GM18511 (cell line): ENCODE measurements around the gene MYH10.
"Not testable (repeated sequence)": the region's sequence is repeated elsewhere in the genome, so short reads cannot be mapped to it uniquely, and the experiment has no call there.

ENCODE experiments used
- ATAC-seq: cut with Tn5 transposase; IDR thresholded peaks from one replicate; pipeline ENCODE4 v1.9.1; 2021; ENCODE audit warnings: mild to moderate bottlenecking, moderate library complexity; ENCODE audit not compliant: unreplicated experiment

The MYH10 gene

DNA sequence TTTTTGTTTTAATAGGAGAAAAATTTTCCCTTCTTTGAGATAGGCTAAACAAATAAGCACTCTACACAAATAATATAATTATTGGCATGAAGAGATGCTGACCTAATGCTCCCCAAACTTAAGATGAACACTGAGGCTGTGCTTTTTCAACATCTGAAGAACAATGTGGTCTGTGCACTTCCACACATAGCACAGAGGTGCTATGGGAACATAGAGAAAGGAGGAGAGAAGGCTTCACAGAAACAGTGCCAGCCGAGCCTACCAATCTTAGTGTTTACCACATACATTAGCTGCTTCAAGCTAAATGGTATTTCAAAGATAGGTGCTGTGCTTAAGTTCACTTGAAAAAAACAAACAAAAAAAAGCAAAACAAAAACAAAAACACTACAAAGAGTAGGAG lies 72.4 kb downstream of the MYH10 start:
- ATAC-seq, result no peak

DNA sequence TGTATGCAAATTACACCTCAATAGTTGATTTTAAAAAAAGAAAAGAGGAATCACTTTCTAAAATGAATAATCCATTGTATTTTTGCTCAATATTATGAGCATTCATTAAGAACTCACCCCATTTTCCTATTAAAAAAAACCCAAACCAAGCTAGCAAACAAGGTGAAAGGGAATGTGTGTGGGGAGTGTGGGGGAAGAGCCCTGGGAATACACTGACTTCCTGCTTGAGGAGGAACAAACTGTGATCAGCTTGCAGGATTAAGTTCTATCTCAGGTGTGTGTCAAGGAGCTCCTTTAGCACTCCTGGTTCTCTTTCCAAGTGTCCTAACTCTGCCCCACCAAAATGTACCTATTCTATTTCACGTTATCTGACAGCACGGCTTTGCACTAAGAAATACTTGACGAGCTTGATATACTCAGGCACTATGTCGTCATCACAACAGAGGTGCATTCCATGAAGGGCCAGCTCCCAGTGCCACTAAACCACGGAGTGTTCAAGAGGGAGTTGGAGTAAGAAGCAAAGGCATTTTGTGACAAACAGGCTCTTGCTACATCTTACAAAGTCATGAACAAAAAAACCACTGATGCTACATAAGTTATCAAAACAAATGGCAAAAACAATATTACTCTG lies 73.2 kb downstream of the MYH10 start:
- ATAC-seq, result no peak

- no peak for ATAC-seq
Observed at GRCh38 chr17:8556074-8556473, 74.5 kb downstream of the MYH10 start.

DNA sequence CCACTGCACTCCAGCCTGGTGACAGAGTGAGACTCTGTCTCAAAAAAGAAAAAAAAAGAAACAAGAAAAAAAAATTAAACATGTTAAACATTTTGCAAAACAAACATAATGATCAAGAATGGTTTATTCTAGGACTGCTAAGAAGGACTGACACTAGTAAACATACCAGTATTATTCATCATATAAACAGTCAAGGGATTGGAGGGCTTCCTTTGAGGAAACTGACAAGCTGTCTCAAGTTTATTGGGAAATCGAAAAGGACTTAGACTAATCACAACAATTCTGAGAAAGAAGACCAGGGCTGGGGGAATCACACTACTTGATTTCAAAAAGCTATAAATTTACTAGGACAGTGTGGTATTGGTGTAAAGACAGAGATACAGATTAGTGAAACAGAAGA lies 75.5 kb downstream of the MYH10 start:
- ATAC-seq, result no peak

GRCh38 chr17:8552577-8553320 lies 77.8 kb downstream of the MYH10 start:
- no peak for ATAC-seq

DNA sequence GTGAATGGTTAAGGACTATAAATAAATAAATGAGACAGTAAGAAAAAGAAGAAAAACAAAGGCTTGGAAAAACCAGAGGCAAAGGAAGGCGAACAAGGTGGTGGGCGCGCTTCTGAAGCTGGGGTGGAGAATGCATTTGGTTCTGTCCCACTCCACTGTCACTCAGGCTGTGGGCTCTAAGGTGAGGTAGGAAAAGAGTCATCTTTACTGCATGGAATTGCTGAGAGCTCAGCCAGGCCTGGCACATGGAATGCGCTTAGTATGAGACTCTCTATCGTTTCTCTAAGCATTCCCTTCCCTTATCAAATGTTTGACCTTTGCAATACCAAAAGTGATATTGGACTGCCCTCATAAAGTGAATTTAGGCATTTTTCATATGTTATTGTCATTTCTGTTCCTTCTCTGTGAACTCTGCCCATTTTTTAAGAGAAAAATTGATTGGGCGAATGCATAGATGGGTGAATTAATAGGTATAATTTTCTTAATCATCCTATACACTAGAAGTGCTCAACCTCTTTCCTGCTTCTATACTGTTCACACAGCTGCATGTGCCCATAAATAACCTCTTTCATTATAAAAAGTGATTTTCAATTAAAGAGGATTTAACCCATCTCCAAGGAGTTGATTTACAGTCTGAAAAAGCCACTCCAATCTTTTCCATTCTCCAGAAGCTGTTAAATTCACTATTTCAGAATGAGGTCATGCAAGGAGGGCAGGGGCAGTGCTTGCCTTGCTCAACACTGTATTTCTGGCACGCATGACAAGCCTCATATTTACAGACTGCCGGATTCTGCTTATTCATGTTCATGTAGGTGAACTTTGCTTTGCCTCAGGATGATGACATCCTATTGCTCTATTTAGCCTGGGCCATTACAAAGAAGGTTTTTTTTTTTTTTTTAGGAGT lies 87.7 kb downstream of the MYH10 start:
- no peak for ATAC-seq

- not testable (repeated sequence) for ATAC-seq
Observed at GRCh38 chr17:8539976-8540375, 90.5 kb downstream of the MYH10 start.

GRCh38 chr17:8537734-8538133 lies 92.8 kb downstream of the MYH10 start:
- no peak for ATAC-seq

GRCh38 chr17:8534498-8535188 lies 95.9 kb downstream of the MYH10 start:
- no peak for ATAC-seq

DNA sequence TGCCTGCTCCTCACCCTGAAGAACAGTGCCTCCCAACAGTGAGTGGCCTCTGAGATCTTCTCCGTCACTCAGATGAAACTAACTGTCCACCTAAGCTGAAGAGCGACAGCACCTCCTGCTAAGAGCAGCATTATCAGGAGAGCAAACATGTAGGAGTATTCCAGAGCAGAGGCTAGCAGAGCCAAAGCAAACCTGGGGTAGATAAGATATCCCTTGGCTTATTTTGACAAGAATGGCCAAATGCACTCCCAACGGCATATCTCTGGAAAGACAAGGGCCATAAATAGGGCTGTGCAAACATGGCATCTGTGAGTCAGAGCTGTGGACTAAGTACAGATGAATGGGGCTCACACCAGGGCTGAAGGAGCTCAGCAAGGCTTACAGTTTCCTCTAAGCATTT lies 98.5 kb downstream of the MYH10 start:
- no peak for ATAC-seq

- no peak for ATAC-seq
Observed at GRCh38 chr17:8522577-8522976, 107.9 kb downstream of the MYH10 start.

DNA sequence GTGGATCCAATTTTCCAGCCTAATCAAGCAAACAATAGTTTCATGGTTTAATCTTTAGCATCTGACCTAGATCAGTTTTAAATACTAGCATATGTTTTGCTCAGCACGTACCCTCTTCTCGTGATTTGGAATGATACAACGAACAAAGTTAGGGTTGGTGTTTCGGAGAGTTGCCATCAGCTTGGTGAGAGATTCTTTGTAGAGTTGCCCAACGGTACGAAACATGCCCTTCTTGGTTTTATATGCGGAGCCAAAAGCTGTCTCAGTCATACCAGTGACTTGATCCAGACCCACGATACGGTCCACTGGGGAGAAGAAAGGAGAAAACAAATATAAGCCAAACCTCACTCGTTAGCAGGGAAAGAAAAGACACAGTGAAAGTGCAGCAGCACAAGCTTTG lies 109.5 kb downstream of the MYH10 start:
- ATAC-seq, result no peak

DNA sequence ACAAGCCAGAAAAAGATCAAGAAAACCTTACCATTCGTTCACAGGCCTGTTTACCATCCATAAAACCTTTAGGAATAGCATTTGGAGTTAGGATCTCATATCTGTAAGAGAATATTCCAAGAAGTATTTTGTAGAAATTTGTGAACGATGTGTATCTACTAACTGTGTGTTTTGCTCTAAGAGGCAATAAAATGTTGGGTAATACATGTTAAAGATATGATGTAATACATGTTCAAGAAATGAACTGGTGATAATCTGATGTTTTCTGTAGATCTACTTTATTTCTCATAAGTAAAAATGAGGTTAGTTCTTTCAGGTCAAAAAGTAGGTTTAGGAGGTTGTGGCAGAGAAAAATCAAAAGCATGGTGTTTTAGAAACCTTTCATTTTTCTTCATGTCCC lies 111.7 kb downstream of the MYH10 start:
- no peak for ATAC-seq

- no peak for ATAC-seq
Observed at GRCh38 chr17:8518326-8518725, 112.2 kb downstream of the MYH10 start.

GRCh38 chr17:8514801-8515200 lies 115.7 kb downstream of the MYH10 start:
- ATAC-seq, result no peak

DNA sequence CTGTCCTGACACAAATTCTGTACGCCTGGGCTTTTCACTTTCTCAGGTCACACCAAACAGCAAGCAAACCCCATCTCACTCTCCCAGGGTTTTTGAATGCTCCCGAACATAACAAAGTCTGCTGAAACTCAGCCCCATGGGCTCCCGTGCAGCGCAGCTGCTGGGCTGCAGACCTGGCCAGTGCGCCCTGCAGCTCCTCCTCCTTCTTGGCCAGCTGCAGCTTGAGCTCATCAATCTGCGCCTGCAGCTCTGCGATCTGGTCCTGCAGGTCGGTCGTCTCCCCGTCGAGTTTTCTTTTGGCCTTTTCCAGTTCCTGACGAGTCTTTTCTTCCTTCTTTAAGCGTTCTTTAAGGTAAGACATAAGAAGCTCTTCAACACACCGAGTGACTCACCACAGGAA lies 124.4 kb downstream of the MYH10 start:
- ATAC-seq, result no peak

GRCh38 chr17:8504460-8505207 lies 125.9 kb downstream of the MYH10 start:
- ATAC-seq, result no peak

DNA sequence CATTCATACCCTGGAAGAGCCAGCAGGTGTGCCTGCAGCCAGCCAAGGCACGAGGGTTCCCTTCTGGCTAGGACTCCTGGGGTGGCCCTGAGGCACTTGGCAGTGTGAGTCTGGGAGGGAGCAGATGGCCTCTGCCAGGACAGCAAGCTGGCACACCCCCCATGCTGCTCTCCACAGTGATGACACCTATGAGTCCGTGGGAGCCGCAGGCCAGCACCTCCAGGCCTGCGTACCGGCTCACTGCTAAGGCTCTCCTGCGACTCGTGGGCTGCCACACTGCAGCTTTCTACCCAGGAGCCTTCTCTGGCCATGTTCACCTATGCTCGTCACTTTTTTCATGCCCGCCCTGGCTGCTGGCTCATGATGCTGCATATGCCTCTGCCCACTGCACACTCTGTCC lies 126.7 kb downstream of the MYH10 start:
- no peak for ATAC-seq

- ATAC-seq, result no peak
Observed at GRCh38 chr17:8503368-8503767, 127.2 kb downstream of the MYH10 start.

DNA sequence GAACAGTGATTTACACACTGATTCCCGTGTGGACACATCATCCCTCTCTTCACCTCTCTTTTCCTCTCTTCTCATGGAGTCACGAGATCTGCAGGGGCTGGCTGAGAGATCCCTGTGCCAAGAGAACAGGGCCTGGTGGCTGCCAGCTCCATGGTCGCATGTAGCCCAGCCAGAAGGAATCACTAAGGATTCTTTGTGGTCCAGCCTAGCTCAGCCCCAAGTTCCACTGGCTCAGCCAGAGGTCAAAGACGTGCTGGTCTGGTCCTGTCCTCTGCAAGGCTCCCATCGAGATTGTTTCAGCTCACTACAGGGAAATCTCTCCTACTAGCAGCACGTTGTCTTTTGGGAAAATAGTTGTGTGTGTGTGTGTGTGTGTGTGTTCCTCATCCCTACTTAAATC lies 128.4 kb downstream of the MYH10 start:
- no peak for ATAC-seq
